Renal cortical epithelial cell (primary cell): Measurements from ENCODE around the gene CAPN1. TPM values are rescaled to one million over a fixed set of nuclear protein-coding genes. Genes with fewer than 3 reads are reported as not detected.
A peak's percentile ranks its signal among the peaks of the same experiment; 100 is the strongest.
"Not testable (repeated sequence)": the region's sequence is repeated elsewhere in the genome, so short reads cannot be mapped to it uniquely, and the experiment has no call there.

Experiments
- DNase-seq: peaks from one replicate; pipeline ENCODE4 v3.0.0-alpha.2; 2011; ENCODE audit warnings: low read depth
- total RNA-seq: library from RNA; depleted of rRNA; stranded (reverse); fragments of >200 nt; gene quantifications from 2 replicates; pipeline ENCODE4 v1.2.3, GENCODE V29; 2014

Gene CAPN1
- total RNA-seq, 1 donor from 2014 or later = 223 TPM

DNA sequence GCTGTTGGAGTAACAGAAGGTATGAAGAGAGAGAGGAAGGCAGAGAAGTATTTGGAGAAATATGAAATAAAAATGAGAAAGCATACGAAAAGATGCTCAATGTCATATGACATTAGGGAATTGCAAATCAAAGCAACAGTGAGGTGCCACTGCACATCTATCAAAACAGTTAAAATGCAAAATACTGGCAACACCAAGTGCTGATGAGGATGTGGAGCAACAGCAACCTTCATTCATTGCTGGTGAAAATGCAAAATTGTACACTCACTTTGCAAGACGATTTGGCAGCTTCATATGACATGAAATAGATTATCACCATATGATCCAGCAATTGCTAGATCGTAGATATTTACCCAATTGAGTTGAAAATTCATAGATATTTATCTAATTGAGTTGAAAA lies 21.1 kb upstream of the CAPN1 start:
- no peak for DNase-seq

DNA sequence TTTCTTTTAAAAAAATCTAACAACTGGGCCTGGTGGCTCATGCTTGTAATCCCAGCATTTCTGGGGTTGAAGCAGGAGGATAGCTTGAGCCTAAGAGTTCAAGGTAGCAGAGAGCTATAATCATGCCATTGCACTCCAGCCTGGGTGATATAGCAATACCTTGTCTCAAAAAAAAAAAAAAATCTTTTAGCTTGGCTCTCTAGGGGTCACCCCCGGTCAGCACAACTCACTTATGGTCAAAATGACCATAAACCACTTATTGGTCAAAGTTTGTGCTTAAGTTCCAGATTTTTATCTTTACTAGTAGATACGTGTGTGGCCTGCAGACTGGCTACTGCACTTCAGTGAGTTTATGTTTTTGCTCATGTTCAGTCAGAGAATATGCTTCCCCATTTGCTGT lies 18.0 kb upstream of the CAPN1 start:
- no peak for DNase-seq

DNA sequence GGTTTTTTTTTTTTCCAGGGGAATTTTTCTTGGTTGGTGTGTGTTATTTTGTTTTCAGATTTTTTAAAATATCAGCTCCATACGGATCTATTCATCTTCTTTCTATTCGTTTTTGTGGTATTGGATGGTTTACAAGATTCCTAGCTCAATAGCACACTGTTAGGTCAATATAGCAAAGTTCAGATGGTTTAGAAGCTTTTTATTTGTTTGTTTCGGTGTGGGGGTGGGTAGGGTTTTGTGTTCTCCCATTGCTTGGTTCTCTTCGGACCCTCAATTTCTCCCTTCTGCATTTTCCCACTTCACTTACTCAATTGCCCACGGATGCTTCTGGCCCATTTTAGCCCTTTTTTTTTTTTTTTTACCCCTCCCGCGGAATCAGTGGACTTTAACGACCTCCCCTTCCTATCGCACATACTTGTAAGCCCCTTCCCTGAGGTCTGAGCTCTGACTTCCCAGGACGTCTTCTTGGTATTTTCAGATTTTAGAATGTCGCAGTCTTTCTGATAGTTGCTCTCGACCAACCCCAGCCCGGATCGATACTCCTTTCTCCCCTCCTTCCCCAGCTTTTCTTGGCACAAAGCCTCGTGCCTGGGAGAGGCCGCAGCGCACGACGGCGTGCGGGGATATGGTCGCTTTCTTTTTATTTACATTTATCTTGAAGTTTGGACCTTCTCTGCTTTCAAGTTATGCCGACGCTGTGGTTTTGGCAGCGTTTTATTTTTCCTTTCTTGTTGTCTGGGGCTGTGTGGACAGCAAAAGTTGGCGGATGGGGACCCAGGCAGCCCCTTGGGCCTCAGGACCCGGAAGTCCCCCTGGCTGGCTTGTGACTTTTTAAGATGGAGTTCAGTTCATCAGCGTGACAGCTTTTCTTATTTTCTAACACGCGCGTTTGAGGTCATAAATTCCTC lies 16.1 kb upstream of the CAPN1 start:
- DNase-seq = no peak

DNA sequence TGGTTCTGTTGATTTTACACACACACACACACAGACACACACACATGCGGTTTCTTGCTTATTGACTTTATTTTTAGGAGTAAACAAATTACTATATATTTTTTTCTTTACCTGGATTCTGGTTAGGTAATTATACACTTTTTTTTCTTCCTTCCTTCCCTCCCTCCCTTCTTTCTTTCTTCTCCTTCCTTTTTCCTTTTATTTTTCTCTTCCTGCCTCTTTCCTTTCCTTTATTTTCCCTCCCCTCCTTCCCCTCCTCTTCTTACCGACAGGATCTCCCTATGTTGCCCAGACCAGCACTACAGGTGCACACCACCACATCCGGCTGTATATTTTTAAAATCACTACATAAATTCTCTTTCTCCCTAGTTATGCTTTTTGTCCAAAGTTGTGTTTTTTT lies 14.8 kb upstream of the CAPN1 start:
- DNase-seq = no peak

DNA sequence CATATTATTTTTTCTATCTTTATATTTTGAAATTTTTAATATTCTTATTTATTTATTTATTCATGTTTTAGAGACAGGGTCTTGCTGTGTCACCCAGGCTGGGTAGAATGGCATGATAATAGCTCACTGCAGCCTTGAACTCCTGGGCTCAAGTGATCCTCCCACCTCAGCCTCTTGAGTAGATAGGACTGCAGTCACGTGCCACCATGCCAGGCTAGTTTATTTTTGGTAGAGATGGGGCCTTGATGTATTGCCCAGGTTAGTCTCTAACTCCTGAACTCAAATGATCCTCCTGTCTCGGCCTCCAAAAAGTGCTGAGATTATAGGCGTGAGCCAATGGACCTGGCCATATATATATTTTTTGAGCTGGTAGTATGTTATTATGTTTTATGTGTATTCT lies 14.1 kb upstream of the CAPN1 start:
- no peak for DNase-seq

DNA sequence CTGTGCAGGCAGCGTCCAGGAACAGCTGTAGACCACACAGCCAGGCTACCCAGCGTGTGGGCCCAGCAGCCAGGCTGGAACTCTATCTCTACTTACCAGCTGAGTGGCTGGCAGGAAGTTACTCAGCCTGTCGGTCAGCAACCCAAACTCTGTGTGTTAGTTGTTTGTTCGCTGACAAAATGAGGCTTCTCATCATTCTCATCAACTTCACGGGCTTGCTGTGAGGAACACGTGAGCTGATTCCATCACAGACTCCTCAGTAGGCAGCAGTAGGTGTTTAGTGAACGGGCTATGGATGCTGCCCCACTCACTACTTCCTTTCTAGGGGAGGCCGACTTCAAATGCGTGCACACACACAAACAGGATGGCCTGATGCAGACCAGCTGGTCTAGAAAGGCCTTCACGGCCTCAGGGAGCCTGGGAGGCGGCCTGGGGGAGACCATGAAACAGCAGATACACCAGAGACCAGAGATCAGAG lies 12.5 kb upstream of the CAPN1 start:
- no peak for DNase-seq

DNA sequence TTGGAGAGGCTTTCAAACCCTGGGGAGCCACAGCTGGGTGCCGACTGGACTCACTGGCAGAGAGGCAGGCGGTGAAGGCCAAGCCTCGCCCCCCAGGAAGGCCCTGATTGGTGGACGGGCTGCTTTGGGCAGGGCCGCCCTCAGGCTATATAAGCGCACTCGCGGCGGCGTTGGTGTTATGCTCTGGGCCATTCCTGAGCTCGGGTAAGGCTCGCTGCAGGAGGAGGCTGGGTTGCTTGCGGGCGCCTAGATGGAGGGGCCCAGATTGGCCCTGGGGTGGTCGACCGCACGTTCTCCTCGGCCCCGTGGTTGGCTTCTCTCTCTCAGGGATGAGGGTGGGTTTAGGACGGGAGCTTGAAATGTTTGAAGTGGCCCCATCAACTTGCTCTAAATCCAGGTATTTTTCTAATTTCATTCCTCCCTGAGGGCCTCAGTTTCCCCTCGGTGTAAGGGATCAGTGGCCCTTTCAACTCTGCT lies 11.6 kb upstream of the CAPN1 start, which contains the start of gene SPDYC:
Gene SPDYC (plus strand): TSS at position 176 of the 477 bp plus-strand sequence. CDS start 1,125 bp downstream, outside the sequence.
- no peak for DNase-seq

DNA sequence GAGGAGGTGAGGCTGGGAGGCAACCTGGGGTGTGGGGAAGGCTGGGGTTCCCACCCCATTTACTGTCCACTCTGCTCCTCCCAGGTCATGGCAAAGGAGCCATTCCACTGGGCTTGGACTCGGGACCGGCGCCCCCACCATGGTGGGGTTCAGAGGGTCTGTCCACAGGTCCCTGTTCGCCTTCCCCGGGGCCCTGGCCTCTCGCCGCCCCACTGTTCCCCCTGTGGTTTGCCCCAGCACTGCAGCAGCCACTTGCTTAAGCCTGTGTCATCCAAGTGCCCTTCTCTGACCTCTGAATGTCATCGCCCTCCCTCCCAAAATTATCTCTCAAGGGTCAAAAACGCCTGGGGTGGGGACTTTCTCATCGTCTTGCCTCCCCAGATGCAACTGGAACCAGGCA lies 9.1 kb upstream of the CAPN1 start:
- DNase-seq = no peak

DNA sequence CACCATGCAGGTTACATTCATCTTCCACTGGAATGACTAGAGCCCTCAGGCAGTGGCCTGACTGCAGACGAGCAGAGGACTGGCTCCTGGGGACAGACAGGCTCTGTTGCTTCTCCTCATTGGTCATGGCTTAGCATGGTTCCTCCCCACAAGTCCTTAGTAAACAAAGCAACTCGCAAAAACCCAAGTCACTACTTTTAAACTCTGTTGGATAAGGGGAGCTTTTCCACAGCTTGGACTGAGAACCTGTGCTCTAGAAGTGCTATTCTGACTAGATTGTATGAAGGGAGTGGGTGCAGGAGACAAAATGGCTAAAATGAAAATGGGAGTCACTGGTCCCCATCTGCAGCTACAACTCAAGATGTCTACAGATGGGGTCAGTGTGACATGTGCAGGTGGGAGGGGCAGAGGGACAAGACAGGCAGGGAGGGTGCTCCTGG lies 7.1 kb upstream of the CAPN1 start:
- DNase-seq = not testable (repeated sequence)

DNA sequence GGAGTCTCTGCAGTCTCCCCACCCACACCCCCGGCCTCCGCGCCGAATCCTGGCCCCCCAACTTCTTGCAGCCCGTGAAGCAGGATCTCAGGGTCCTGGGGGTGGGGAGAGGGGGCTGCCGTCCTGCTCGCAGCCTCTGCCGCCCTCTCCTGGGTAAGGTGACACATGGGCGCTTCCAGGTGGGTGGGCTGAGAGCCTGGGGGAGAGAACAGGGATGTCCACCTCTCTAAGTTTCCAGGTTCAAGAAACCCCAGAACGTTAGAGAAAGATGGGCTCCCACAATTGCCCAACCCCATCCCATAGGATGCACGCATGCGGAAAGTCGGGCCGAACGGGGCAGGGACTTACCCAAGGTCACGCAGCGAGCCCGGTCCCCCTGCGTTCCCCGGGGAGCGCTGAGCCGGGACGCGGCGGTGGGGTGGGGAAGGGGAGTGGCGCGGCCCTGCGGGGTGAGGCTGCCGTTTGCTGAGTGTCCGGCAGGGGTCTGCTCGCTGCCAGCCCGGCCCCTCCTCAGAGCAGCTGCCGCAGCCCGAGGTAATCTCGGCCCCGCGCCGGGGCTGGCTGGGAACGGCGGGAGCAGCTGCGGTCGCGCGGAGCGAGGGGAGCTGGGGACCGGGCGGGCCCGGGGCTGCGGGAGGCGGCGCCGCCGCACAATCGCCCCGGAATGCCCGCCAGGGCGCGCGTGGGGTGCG lies 705 bp upstream of the CAPN1 start:
- peak; percentile 23 for DNase-seq

DNA sequence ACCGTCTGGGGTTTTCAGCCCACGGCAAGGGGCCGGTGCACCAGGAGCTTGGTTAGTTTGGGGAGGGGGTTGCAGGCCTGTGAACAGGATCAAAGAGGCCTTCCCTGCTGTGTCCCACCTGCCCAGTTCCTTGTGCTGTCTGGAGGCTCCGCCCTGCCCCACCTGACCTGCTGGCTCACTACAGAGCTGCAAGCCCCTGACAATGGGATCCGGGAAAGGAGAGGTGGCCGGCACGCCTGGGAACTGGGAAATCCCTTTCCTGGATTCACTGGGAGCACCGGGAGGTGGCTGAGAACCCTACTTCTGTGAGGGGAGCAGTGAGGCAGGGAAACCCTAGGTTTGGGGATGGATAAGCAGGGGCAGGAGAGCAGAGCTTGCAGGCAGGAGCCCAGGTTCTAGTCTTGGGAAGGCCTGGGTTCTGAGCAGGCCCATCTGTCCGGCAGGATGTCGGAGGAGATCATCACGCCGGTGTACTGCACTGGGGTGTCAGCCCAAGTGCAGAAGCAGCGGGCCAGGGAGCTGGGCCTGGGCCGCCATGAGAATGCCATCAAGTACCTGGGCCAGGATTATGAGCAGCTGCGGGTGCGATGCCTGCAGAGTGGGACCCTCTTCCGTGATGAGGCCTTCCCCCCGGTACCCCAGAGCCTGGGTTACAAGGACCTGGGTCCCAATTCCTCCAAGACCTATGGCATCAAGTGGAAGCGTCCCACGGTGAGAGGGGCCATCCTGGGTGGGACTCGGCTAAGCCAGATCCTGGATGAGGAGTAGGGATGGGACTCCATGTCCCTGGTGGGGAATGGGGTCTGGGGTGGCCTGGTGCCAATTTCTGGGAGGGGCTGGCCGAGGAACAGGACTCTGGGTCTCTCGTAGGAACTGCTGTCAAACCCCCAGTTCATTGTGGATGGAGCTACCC lies 786 bp downstream of the CAPN1 start:
- peak; percentile 26 for DNase-seq

DNA sequence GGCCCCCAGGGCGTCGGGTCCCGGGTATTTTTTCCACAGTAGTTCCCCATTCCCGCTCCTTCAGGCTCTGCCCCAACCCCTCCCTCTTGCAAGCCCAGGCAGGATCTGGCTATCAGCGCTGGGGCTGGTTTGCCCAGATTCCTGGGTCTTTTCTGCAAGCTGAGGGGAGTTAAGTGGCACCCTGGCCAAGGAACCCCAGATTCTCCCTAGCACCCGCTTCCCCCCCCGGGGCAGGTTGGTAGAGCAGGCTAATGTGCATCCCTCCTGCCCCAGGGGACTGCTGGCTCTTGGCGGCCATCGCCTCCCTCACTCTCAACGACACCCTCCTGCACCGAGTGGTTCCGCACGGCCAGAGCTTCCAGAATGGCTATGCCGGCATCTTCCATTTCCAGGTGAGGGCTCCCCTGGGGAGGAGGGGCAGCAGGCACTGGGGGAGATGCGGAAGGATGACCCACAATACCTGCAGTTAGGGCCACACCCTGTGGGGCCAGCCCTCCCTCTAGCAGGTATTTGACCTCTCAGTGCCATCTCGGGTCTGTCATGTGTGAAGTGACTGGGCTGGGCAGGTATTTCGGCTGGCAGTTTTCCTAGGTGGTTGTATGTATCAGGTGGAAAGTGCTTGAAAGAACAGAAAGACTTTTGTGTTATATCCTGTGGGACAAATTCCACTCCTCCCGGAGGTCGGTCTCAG lies 1.6 kb downstream of the CAPN1 start:
- peak; percentile 45 for DNase-seq

DNA sequence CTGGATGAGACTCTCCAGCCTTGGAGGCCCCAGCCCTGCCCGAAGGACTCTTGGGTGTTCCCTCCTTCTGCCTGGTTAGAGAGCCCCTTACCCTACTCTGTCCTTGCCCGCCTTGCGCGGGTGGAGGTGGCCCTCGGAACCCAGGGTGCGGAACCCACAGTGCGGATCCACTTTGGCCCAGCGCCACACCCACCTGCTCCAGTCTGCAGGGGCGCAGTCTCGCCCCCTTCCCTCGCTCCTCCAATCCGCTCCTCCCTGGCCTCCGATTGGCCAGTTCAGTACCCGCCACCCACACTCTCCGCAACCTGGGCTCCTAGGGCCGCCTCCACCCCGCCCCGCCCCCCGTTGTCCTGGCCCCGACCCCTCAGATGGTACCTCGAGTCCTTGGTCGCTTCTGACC lies 2.4 kb downstream of the CAPN1 start:
- DNase-seq = no peak

DNA sequence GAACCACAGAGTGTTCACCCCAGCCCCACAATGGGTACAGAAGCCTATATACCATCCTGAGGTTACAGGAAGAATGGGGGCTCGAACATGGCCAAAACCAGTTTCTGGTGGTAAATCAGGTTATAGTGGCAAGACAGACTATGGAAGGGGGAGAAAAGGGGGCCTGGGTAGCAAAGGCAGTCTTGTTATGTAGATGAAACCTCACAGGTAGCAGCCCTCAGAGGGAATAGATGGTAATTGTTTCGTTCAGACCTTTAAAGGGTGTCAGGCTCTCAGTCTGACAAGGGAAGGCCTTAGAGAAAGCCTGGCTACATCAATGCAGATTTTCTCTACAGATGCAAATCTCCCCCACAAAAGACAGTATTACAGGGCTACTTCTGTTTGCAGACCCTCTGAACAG lies 3.4 kb downstream of the CAPN1 start:
- no peak for DNase-seq

DNA sequence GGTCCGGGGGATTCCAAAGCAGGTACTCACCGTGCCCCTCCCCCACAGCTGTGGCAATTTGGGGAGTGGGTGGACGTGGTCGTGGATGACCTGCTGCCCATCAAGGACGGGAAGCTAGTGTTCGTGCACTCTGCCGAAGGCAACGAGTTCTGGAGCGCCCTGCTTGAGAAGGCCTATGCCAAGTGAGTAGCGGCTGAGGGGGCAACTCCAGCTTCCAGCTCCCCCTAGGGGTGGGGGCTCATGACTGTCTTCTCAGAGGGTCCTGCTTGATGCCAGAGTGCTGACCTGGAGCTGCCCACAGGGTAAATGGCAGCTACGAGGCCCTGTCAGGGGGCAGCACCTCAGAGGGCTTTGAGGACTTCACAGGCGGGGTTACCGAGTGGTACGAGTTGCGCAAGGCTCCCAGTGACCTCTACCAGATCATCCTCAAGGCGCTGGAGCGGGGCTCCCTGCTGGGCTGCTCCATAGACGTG lies 4.2 kb downstream of the CAPN1 start:
- no peak for DNase-seq

DNA sequence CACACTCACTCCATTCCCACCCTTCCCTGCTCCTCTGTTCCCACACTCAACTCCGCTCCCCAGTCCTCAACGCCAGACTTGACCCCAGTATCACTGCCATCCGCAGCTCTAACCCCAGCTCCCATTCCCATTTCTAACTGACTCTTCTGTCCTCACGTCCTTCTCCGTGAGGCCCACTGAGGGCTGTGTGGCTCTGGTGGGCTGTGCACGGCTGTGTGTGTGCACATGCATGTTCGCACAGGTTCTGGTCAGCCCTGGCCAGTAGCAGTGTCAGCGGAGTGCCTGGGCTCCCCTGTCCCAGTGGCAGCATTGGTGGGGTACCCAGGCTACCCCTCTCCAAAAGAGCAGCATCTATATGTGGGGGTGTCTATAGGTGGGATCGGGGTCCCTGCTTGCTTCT lies 5.0 kb downstream of the CAPN1 start:
- DNase-seq = no peak

DNA sequence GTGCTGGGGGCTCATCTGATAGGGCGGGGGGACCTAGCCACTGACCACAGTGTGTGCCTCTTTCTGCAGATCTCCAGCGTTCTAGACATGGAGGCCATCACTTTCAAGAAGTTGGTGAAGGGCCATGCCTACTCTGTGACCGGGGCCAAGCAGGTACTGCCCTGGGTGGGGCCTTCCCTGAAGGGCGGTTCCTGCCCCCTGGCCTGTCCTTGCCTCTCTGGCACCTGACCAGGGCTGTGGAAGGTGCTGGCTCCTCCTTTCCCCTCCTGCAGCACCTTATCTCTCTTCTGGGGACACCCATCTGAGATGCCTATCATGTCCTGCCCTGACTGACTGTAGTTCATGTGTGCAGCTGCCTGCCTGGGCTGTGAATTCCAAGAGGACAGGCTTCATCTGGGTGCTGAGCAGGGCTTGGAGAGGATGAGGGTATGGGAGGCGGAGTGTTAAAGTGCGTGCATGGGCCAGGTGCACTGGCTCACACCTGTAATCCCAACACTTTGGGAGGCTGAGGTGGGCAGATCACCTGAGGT lies 5.5 kb downstream of the CAPN1 start:
- DNase-seq = no peak

DNA sequence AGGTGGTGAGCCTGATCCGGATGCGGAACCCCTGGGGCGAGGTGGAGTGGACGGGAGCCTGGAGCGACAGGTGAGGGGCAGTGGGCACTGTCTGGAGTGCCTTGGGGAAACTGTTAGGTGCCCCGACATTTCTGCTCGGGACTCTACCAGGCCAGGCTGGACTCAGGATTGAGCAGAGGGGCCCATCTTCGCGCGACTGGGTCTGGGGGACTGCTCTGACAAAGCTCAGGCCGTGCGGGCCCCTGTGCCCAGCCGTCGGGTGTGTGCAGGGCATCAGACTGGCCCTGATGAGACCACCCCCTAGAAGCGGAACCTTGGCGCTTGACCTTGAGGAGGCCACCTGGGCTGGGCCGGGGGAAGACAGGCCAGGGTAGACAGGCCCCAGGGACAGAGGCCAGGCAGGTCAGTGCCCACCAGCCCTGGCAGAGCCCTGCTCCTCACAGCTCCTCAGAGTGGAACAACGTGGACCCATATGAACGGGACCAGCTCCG lies 6.3 kb downstream of the CAPN1 start:
- DNase-seq = no peak

DNA sequence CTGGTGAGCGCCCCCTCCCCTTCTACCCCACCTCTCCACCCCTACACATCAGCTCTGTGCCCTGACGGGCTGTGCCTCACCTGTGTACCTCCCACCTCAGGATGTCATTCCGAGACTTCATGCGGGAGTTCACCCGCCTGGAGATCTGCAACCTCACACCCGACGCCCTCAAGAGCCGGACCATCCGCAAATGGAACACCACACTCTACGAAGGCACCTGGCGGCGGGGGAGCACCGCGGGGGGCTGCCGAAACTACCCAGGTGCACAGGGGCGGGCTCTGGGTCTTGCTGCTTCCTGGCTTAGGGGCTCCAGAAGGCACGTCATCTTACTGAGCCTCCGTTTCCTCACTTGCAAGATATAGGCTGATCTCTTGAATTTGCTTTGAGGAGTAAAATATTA lies 6.8 kb downstream of the CAPN1 start:
- no peak for DNase-seq

DNA sequence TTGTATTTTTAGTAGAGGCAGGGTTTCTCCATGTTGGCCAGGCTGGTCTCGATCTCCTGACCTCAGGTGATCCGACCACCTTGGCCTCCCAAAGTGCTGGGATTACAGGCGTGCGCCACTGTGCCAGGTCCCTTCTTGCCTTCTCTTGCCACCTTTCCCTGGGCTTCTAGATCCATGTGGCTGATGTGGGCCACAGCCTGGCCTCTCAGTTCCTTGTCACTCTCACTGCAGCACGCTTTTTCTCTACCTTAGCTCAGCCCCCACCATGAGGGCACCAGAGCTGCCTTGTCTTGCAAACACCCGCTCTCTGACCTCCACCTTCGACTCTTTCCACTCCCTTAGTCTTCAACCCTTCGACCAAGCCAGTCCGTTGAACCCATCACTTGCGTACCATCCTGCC lies 7.5 kb downstream of the CAPN1 start:
- no peak for DNase-seq

DNA sequence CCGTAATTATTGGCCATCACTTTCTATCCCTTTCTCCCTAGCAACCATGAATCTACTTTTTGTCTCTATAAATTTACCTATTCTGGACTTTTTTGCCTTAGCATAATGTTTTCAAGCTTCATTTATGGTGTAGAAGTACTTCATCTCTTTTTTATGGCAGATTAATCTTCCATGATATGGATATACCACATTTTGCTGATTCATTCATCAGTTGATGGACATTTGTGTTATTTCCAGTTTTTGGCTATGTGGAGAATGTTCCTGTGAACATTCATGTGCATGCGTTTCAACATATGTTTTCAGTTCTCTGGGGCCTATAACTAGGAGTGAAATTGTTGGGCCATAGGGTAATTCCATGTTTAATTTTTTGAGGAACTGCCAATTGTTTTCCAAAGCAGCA lies 12.8 kb downstream of the CAPN1 start:
- DNase-seq = no peak
